Mesothelial cell of epicardium (in vitro differentiated cells): Measurements from ENCODE around the gene DNAH6. TPM values are rescaled to one million over a fixed set of nuclear protein-coding genes. Genes with fewer than 3 reads are reported as not detected.

ENCODE experiments used
- DNase-seq, 2 experiments: peaks; one replicate each; pipeline ENCODE4 v3.0.0; 2021; ENCODE audit warnings: low spot score in 2 of 2; ENCODE audit not compliant: unreplicated experiment in 2 of 2
- H3K27ac Mint-ChIP-seq: 2 replicates; pipeline ENCODE4 v1.8.0; 2021; ENCODE audit warnings: mixed read lengths
- H3K27me3 Mint-ChIP-seq: 2 replicates; pipeline ENCODE4 v1.8.0; 2021; ENCODE audit warnings: low read depth, mixed read lengths
- H3K36me3 Mint-ChIP-seq: 2 replicates; pipeline ENCODE4 v1.8.0; 2021; ENCODE audit warnings: mixed read lengths
- H3K4me1 Mint-ChIP-seq: 2 replicates; pipeline ENCODE4 v1.8.0; 2021; ENCODE audit warnings: mixed read lengths
- H3K4me3 Mint-ChIP-seq: 2 replicates; pipeline ENCODE4 v1.8.0; 2021; ENCODE audit warnings: mild to moderate bottlenecking, moderate library complexity, mixed read lengths
- H3K9me3 Mint-ChIP-seq: 2 replicates; pipeline ENCODE4 v1.8.0; 2021; ENCODE audit warnings: mixed read lengths
- total RNA-seq: library from RNA; stranded (reverse); gene quantifications from 3 replicates; pipeline ENCODE4 v1.2.1, GENCODE V29; 2021
- TF ChIP-seq, protein P1 (sequence below): fragments of 200-600 bp; sonication (generic); IDR thresholded peaks from one replicate; pipeline ENCODE4 v1.5.0; 2021; ENCODE audit warnings: antibody characterized with exemption; ENCODE audit not compliant: unreplicated experiment

The DNAH6 gene
- total RNA-seq, 1 donor from 2014 or later: 0.54 TPM

DNA sequence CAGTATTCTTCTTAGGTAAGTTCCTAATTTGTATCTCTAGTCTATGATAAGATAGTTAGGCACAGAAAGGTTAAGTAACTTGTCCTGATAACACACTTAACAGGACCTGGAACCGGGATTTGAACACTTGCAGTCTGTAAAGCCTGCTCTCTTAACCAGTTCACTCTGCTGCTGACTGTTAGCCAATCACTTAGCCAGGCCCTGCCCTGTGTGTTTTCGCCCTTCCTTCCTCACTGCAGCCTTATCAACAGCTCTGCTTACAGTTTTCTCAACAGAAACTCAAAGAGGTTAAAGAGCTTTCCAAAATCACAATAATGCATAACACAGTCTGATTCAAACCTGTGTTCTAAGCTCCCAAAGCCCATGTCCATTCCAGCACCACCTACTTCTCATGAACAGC, 212.9 kb downstream of the DNAH6 start:
- TF ChIP-seq, protein P1, sequence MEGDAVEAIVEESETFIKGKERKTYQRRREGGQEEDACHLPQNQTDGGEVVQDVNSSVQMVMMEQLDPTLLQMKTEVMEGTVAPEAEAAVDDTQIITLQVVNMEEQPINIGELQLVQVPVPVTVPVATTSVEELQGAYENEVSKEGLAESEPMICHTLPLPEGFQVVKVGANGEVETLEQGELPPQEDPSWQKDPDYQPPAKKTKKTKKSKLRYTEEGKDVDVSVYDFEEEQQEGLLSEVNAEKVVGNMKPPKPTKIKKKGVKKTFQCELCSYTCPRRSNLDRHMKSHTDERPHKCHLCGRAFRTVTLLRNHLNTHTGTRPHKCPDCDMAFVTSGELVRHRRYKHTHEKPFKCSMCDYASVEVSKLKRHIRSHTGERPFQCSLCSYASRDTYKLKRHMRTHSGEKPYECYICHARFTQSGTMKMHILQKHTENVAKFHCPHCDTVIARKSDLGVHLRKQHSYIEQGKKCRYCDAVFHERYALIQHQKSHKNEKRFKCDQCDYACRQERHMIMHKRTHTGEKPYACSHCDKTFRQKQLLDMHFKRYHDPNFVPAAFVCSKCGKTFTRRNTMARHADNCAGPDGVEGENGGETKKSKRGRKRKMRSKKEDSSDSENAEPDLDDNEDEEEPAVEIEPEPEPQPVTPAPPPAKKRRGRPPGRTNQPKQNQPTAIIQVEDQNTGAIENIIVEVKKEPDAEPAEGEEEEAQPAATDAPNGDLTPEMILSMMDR: no peak

GRCh38 chr2:84731185-84731584, 214.9 kb downstream of the DNAH6 start:
- Mint-ChIP-seq H3K27ac (no peak overlapping the region), H3K9me3 (no peaks in the 10 kb centered on the region), H3K4me3 (no peak overlapping the region), H3K36me3 (no peaks in the 10 kb centered on the region), H3K27me3 (peaks cover 4% of the 10 kb centered on the region), H3K4me1 (no peaks in the 10 kb centered on the region)
- DNase-seq: no peak
- TF ChIP-seq, protein P1: no peak

More for the DNA sequence above, 212.9 kb downstream of the DNAH6 start:
- H3K27me3 Mint-ChIP-seq: peaks cover 4% of the 10 kb centered on the region
- H3K4me3 Mint-ChIP-seq: no peak overlapping the region
- DNase-seq: no peak
- no peaks in the 10 kb centered on the region for H3K4me1 Mint-ChIP-seq
- H3K9me3 Mint-ChIP-seq: no peaks in the 10 kb centered on the region
- no peaks in the 10 kb centered on the region for H3K36me3 Mint-ChIP-seq
- no peak overlapping the region for H3K27ac Mint-ChIP-seq

DNA sequence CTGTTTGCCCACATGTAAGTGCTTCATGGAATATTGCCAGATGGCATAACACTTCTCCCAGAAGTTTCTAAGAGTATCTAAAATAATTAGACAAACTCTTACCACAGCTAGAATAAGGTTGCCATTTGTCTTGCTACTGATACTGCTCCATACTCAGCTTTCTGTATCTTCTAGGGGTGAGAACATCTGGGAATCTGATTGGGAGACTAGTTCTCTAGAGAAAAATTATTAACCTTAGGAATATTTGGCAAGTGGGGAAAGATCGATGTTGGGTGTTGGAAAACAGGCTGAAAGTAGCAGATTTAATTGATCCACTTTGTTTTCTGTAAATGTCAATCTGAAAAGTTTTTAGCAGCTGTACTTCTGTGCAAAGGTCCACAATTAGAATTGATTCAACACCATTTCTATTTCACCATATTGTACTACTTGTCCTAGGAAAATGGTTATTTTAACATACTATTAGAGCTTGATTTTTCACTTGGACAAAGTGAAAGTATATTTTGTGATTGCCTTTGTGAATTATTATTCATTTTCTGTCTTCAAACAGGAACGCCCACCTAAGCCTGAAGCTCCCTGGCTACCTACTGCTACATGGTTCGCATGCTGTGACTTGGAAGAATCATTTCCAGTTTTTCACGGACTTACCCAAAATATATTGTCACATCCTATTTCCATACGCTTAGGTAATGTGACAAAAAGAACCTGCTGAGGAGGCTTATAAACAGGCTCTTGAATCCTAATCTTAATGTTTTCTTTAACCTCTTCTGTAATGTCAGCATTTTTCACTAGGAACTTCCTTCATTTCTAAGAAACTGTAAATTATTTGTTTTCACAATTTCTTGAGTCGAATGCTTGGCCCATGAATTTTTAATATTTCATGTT, 216.8 kb downstream of the DNAH6 start:
- no peaks in the 10 kb centered on the region for H3K4me1 Mint-ChIP-seq
- TF ChIP-seq, protein P1: no peak
- peaks cover 19% of the 10 kb centered on the region for H3K27me3 Mint-ChIP-seq
- no peak overlapping the region for H3K4me3 Mint-ChIP-seq
- no peak overlapping the region for H3K27ac Mint-ChIP-seq
- H3K9me3 Mint-ChIP-seq: peaks cover 17% of the 10 kb centered on the region
- DNase-seq: no peak
- no peaks in the 10 kb centered on the region for H3K36me3 Mint-ChIP-seq

DNA sequence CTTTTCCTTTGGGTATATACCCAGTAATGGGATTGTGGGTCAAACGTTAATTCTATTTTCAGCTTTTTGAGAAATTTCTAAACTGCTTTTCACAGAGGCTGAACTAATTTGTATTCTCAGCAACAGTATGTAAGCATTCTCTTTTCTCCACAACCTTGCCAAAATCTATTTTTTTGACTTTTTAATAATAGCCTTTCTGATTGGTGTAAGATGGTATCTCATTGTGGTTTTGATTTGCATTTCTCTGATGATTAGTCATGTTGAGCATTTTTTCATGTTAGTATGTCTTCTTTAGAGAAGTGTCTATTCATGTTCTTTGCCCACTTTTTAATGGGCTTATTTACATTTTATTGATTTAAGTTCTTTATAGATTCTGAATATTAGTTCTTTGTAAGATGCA, 219.1 kb downstream of the DNAH6 start:
- no peak overlapping the region for H3K27ac Mint-ChIP-seq
- no peaks in the 10 kb centered on the region for H3K4me1 Mint-ChIP-seq

GRCh38 chr2:84741182-84741822, 225.0 kb downstream of the DNAH6 start:
- no peak overlapping the region for H3K27ac Mint-ChIP-seq
- H3K36me3 Mint-ChIP-seq: no peaks in the 10 kb centered on the region
- H3K4me3 Mint-ChIP-seq: no peak overlapping the region
- H3K27me3 Mint-ChIP-seq: peaks cover 35% of the 10 kb centered on the region
- TF ChIP-seq, protein P1: no peak
- peaks cover 32% of the 10 kb centered on the region for H3K9me3 Mint-ChIP-seq
- no peak for DNase-seq
- H3K4me1 Mint-ChIP-seq: no peaks in the 10 kb centered on the region

More for the DNA sequence above, 219.1 kb downstream of the DNAH6 start:
- Mint-ChIP-seq H3K9me3 (peaks cover 32% of the 10 kb centered on the region), H3K36me3 (no peaks in the 10 kb centered on the region), H3K4me3 (no peak overlapping the region), H3K27me3 (peaks cover 32% of the 10 kb centered on the region)
- DNase-seq: no peak
- TF ChIP-seq, protein P1: no peak
